Tibial nerve (tissue), 4 donors: ENCODE measurements around the gene SLC7A6. TPM values are rescaled to one million over a fixed set of nuclear protein-coding genes. Genes with fewer than 3 reads are reported as not detected.

Experiments used
- DNase-seq, 2 donors: peaks; one replicate each; pipeline ENCODE4 v3.0.0-alpha.2; 2019; ENCODE audit warnings: low spot score in 2 of 2
- H3K27ac ChIP-seq, 4 donors: fragments of 200-600 bp; sonication (generic) in 3 of 4; one replicate each; pipeline ENCODE4 v1.5.1; 2017 to 2019; ENCODE audit warnings: mild to moderate bottlenecking in 1 of 4
- H3K27me3 ChIP-seq, 2 donors: fragments of 200-600 bp; sonication (generic) in 1 of 2; one replicate each; pipeline versions ENCODE4 v1.5.1 to v1.6.0; 2017 to 2019
- H3K36me3 ChIP-seq, 3 donors: fragments of 200-600 bp; sonication (generic); one replicate each; pipeline ENCODE4 v1.5.1; 2018 to 2019
- H3K4me1 ChIP-seq, 4 donors: fragments of 200-600 bp; sonication (generic) in 3 of 4; one replicate each; pipeline ENCODE4 v1.5.1; 2017 to 2019
- H3K4me3 ChIP-seq, 4 donors: fragments of 200-600 bp; sonication (generic) in 3 of 4; one replicate each; pipeline ENCODE4 v1.5.1; 2017 to 2019; ENCODE audit warnings: mild to moderate bottlenecking in 1 of 4, moderate library complexity in 1 of 4
- H3K9me3 ChIP-seq, 4 donors: fragments of 200-600 bp; sonication (generic) in 3 of 4; one replicate each; pipeline ENCODE4 v1.5.1; 2017 to 2019
- EP300 ChIP-seq, 2 donors: sonication (generic); formaldehyde crosslinking; IDR thresholded peaks; one replicate each; pipeline ENCODE4 v1.6.1; 2017; ENCODE audit warnings: antibody characterized with exemption in 2 of 2, mild to moderate bottlenecking in 1 of 2
- POLR2A ChIP-seq, 2 donors: fragments of 450-650 bp; IDR thresholded peaks; one replicate each; pipeline ENCODE4 v1.6.1; 2017; ENCODE audit warnings: antibody characterized with exemption in 2 of 2, mild to moderate bottlenecking in 2 of 2, moderate library complexity in 2 of 2
- WGBS, 2 donors: methylation state at CpG; one replicate each; pipeline ENCODE4 v1.1.5; 2018; 5-methylcytosine and 5-hydroxymethylcytosine counted together
- total RNA-seq, 4 donors: library from RNA; depleted of rRNA; stranded (reverse); fragments of >200 nt; gene quantifications; one replicate each; pipeline ENCODE4 v1.1.0, GENCODE V29; 2016
- TF ChIP-seq, protein P1 (sequence below), 5 experiments: fragments of 200-600 bp in 3 of 5; fragments of 450-650 bp in 2 of 5; sonication (generic) in 3 of 5; IDR thresholded peaks; one replicate each; pipeline ENCODE4 v1.5.1; 2016 to 2019; ENCODE audit warnings: antibody characterized with exemption in 5 of 5, mild to moderate bottlenecking in 3 of 5, moderate library complexity in 2 of 5

Gene SLC7A6
- total RNA-seq, 4 donors from 2014 or later, result 129 to 202 (median 181) TPM

- WGBS, 2 donors, result 80 to 94% methylated on average over 5 to 6 of the region's 7 CpGs
- no peak for DNase-seq
- no peaks in the 10 kb centered on the region for H3K27me3 ChIP-seq
- H3K27ac ChIP-seq, result no peak overlapping the region
- TF ChIP-seq POLR2A (IDR thresholded peaks at IDR 0.05) (no peak), EP300 (IDR thresholded peaks at IDR 0.05) (no peak)
- TF ChIP-seq, protein P1, sequence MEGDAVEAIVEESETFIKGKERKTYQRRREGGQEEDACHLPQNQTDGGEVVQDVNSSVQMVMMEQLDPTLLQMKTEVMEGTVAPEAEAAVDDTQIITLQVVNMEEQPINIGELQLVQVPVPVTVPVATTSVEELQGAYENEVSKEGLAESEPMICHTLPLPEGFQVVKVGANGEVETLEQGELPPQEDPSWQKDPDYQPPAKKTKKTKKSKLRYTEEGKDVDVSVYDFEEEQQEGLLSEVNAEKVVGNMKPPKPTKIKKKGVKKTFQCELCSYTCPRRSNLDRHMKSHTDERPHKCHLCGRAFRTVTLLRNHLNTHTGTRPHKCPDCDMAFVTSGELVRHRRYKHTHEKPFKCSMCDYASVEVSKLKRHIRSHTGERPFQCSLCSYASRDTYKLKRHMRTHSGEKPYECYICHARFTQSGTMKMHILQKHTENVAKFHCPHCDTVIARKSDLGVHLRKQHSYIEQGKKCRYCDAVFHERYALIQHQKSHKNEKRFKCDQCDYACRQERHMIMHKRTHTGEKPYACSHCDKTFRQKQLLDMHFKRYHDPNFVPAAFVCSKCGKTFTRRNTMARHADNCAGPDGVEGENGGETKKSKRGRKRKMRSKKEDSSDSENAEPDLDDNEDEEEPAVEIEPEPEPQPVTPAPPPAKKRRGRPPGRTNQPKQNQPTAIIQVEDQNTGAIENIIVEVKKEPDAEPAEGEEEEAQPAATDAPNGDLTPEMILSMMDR (IDR thresholded peaks at IDR 0.05), result no peak
- peaks cover 0 to 4% (median 0%) of the 10 kb centered on the region in 4 donors for H3K4me1 ChIP-seq
- H3K36me3 ChIP-seq, result peaks cover 0 to 94% (median 19%) of the 10 kb centered on the region in 3 donors
- H3K4me3 ChIP-seq, result no peak overlapping the region
- H3K9me3 ChIP-seq, result no peaks in the 10 kb centered on the region
Observed at GRCh38 chr16:68342620-68343019, 78.3 kb downstream of the SLC7A6 start.

DNA sequence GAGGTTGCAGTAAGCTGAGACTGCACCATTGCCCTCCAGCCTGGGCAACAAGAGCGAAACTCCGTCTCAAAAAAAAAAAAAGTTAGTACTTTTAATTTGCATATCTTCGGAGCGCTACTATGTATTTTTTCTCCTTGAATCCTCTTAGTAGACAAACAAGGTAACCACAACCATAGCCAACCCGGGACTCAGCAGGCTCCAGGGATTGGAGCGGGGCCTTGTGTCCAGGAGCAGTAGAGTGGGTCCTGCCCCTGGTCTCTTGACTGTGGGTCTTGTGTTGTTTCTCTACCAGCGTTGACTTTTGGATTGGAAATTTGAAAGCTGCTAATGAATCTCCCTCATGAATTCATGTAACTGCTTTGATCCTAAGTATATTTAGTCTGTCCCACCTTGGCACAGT, 78.8 kb downstream of the SLC7A6 start:
- Histone ChIP-seq H3K9me3 (no peaks in the 10 kb centered on the region), H3K4me1 (peaks cover 0 to 4% (median 0%) of the 10 kb centered on the region in 4 donors), H3K27ac (no peak overlapping the region), H3K36me3 (peaks cover 0 to 94% (median 19%) of the 10 kb centered on the region in 3 donors), H3K4me3 (no peak overlapping the region), H3K27me3 (no peaks in the 10 kb centered on the region)
- TF ChIP-seq, protein P1 (IDR thresholded peaks at IDR 0.05), result no peak
- TF ChIP-seq EP300 (IDR thresholded peaks at IDR 0.05) (no peak), POLR2A (IDR thresholded peaks at IDR 0.05) (no peak)
- WGBS, 2 donors, result 91 to 93% methylated on average over 7 of the region's 7 CpGs
- no peak for DNase-seq

GRCh38 chr16:68344252-68344651, 79.9 kb downstream of the SLC7A6 start:
- H3K4me1 ChIP-seq, result peaks cover 0 to 4% (median 0%) of the 10 kb centered on the region in 4 donors
- 48 to 64% methylated on average over 11 of the region's 11 CpGs for WGBS, 2 donors
- TF ChIP-seq, protein P1 (IDR thresholded peaks at IDR 0.05), result no peak
- TF ChIP-seq POLR2A (IDR thresholded peaks at IDR 0.05), result no peak
- TF ChIP-seq EP300 (IDR thresholded peaks at IDR 0.05), result no peak
- peaks cover 0 to 94% (median 15%) of the 10 kb centered on the region in 3 donors for H3K36me3 ChIP-seq
- no peaks in the 10 kb centered on the region for H3K9me3 ChIP-seq
- DNase-seq, result no peak
- no peaks in the 10 kb centered on the region for H3K27me3 ChIP-seq
- no peak overlapping the region for H3K27ac ChIP-seq
- H3K4me3 ChIP-seq, result no peak overlapping the region

DNA sequence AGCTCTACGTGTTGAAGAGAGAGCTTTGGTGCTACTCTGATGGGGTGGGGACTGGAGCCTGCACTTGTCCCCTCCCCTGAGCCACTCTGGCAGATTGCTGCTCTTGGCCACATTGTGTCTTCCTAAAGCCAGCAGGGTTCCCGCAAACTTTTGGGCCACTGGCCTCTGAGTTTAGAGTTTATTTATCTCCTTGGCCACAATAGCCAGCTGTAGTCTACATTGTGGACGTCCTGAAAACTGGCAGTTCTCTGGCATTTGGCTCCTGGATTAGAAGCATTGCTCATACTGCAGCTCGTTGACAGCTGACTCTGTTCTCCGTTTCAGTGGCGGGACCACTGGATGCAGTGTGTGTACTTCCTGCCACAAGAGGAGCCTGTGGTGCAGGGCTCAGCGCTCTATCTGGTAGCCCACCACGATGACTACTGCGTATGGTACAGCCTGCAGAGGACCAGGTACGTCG, 81.1 kb downstream of the SLC7A6 start:
- Histone ChIP-seq H3K9me3 (no peaks in the 10 kb centered on the region), H3K27me3 (no peaks in the 10 kb centered on the region), H3K4me1 (peaks cover 0 to 4% (median 0%) of the 10 kb centered on the region in 4 donors), H3K36me3 (peaks cover 0 to 94% (median 8%) of the 10 kb centered on the region in 3 donors), H3K27ac (no peak overlapping the region), H3K4me3 (no peak overlapping the region)
- WGBS, 2 donors, result 77 to 80% methylated on average over 11 of the region's 11 CpGs
- no peak for DNase-seq
- TF ChIP-seq POLR2A (IDR thresholded peaks at IDR 0.05), result no peak
- TF ChIP-seq, protein P1 (IDR thresholded peaks at IDR 0.05), result no peak

DNA sequence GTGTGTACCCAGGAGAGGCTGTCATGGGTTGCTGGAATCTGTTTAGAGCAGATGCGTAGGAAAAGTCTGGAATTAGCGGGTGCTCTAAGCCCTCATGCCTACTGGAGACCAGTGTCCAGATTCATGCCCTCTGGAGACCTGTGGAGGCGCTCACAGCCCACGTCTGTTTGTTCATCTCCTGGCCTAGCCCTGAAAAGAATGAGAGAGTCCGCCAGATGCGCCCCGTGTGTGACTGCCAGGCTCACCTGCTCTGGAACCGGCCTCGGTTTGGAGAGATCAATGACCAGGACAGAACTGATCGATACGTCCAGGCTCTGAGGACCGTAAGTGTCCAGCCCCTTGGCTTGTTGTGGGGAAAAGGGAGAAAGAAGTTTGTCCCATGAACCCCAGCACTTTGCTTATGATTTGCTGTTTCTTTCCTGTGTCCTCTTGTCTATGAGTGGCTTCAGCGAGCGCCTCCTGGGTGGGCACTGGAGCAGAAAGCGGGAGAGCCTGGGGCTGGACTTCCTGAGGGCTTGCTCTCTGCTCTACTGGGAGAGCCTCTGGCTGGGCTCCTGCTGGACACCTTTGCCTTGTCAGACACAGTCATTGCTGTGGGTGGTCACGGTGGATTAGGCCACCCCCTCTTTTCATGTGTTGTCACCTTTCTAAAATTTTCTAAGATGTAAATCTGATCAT, 81.8 kb downstream of the SLC7A6 start:
- Histone ChIP-seq H3K4me1 (peaks cover 0 to 4% (median 0%) of the 10 kb centered on the region in 4 donors), H3K4me3 (no peak overlapping the region), H3K36me3 (peaks cover 0 to 94% (median 8%) of the 10 kb centered on the region in 3 donors), H3K27me3 (no peaks in the 10 kb centered on the region), H3K27ac (no peak overlapping the region), H3K9me3 (no peaks in the 10 kb centered on the region)
- no peak for DNase-seq
- TF ChIP-seq POLR2A (IDR thresholded peaks at IDR 0.05), result no peak
- TF ChIP-seq EP300 (IDR thresholded peaks at IDR 0.05), result no peak
- TF ChIP-seq, protein P1 (IDR thresholded peaks at IDR 0.05), result no peak
- 90 to 98% methylated on average over 16 of the region's 16 CpGs for WGBS, 2 donors
